OCI-LY1 (cell line): ENCODE data around the gene MT4.

Experiments
- H2AFZ ChIP-seq: fragments of 200-600 bp; sonication (generic), shearing (Covaris generic); 2 replicates; pipeline ENCODE4 v1.6.0; 2014; ENCODE audit warnings: antibody characterized with exemption, mild to moderate bottlenecking, low read length
- H3F3A ChIP-seq: fragments of 200-600 bp; sonication (generic), shearing (Covaris generic); 2 replicates; pipeline ENCODE4 v1.6.0; 2014; ENCODE audit warnings: mild to moderate bottlenecking, antibody characterized with exemption, low read length, moderate library complexity; ENCODE audit not compliant: insufficient read depth
- H3K27ac ChIP-seq: fragments of 200-600 bp; sonication (generic); 2 replicates; pipeline ENCODE4 v1.5.1; 2014; ENCODE audit warnings: low read length, mixed run types, mild to moderate bottlenecking, low read depth; ENCODE audit not compliant: poor library complexity, severe bottlenecking
- H3K27me3 ChIP-seq: fragments of 200-600 bp; sonication (generic); 2 replicates; pipeline ENCODE4 v1.6.0; 2014; ENCODE audit warnings: antibody characterized with exemption, mild to moderate bottlenecking, low read length, moderate library complexity; ENCODE audit not compliant: insufficient read depth
- H3K36me3 ChIP-seq: fragments of 200-600 bp; sonication (generic); 2 replicates; pipeline ENCODE4 v1.6.1; 2014; ENCODE audit warnings: mild to moderate bottlenecking, antibody characterized with exemption, low read length, moderate library complexity, mixed read lengths; ENCODE audit not compliant: insufficient read depth
- H3K4me1 ChIP-seq: fragments of 200-600 bp; sonication (generic); 2 replicates; pipeline ENCODE4 v1.5.1; 2014; ENCODE audit warnings: mild to moderate bottlenecking, low read length, moderate library complexity; ENCODE audit not compliant: insufficient read depth, severe bottlenecking
- H3K4me2 ChIP-seq: fragments of 200-600 bp; sonication (generic), shearing (Covaris generic); 2 replicates; pipeline ENCODE4 v1.6.1; 2014; ENCODE audit warnings: low read length
- H3K4me3 ChIP-seq: fragments of 200-600 bp; sonication (generic); 2 replicates; pipeline ENCODE4 v1.5.1; 2014; ENCODE audit warnings: low read length, low read depth, mild to moderate bottlenecking, mixed read lengths; ENCODE audit not compliant: poor library complexity, severe bottlenecking
- H3K79me2 ChIP-seq: fragments of 200-600 bp; shearing (Covaris generic); 2 replicates; pipeline ENCODE4 v1.6.1; 2016; ENCODE audit warnings: mixed run types, low read length, mixed read lengths; ENCODE audit not compliant: insufficient read depth
- H3K9ac ChIP-seq: fragments of 200-600 bp; sonication (generic), shearing (Covaris generic); 2 replicates; pipeline ENCODE4 v1.6.1; 2014; ENCODE audit warnings: mild to moderate bottlenecking, low read length, mixed read lengths
- H3K9me2 ChIP-seq: fragments of 200-600 bp; sonication (generic), shearing (Covaris generic); 2 replicates; pipeline ENCODE4 v1.6.1; 2014; ENCODE audit warnings: low read depth, mild to moderate bottlenecking, low read length, mixed read lengths
- H3K9me3 ChIP-seq: fragments of 200-600 bp; shearing (Covaris generic); 2 replicates; pipeline ENCODE4 v1.6.1; 2014; ENCODE audit warnings: low read length, mixed read lengths
- H4K20me1 ChIP-seq: fragments of 200-600 bp; sonication (generic), shearing (Covaris generic); 2 replicates; pipeline ENCODE4 v1.6.0; 2016; ENCODE audit warnings: mild to moderate bottlenecking, low read length; ENCODE audit not compliant: insufficient read depth
- CTCF ChIP-seq: fragments of 200-600 bp; sonication (generic), shearing (Covaris generic); IDR thresholded peaks from 2 replicates; pipeline ENCODE4 v1.5.1; 2017; ENCODE audit warnings: mild to moderate bottlenecking, antibody characterized with exemption, low read length, moderate library complexity, mixed read lengths
- EZH2 ChIP-seq: fragments of 200-600 bp; sonication (generic), shearing (Covaris generic); IDR thresholded peaks from 2 replicates; pipeline ENCODE4 v1.8.0; 2017; ENCODE audit warnings: borderline replicate concordance, mixed run types, mild to moderate bottlenecking, antibody characterized with exemption, low read length, moderate library complexity, mixed read lengths

The MT4 gene

GRCh38 chr16:56564793-56565477 lies at the start of gene MT4:
MT4 (plus strand) TSS chr16:56565073; CDS start chr16:56565129, 56 bp downstream.
- H3K4me2 ChIP-seq, result no peak within 1 kb of the TSS
- no peak within 1 kb of the TSS for H2AFZ ChIP-seq
- no peak within 1 kb of the TSS for H3K4me3 ChIP-seq
- no peaks in the 10 kb centered on the region for H3K79me2 ChIP-seq
- TF ChIP-seq EZH2, result no peak
- TF ChIP-seq CTCF, result no peak
- no peaks in the 10 kb centered on the region for H4K20me1 ChIP-seq
- H3F3A ChIP-seq, result no peaks in the 10 kb centered on the region
- no peaks in the 10 kb centered on the region for H3K9me3 ChIP-seq
- no peaks in the 10 kb centered on the region for H3K9me2 ChIP-seq
- H3K36me3 ChIP-seq, result no peaks in the 10 kb centered on the region
- H3K4me1 ChIP-seq, result no peaks in the 10 kb centered on the region
- H3K27me3 ChIP-seq, result no peaks in the 10 kb centered on the region
- H3K27ac ChIP-seq, result no peak within 1 kb of the TSS
- no peak within 1 kb of the TSS for H3K9ac ChIP-seq

- Histone ChIP-seq H3K4me2 (no peak overlapping the region), H3K4me3 (no peak overlapping the region), H3K27me3 (no peaks in the 10 kb centered on the region), H3K9me3 (no peaks in the 10 kb centered on the region), H3F3A (no peaks in the 10 kb centered on the region), H3K9me2 (no peaks in the 10 kb centered on the region), H3K79me2 (no peaks in the 10 kb centered on the region), H4K20me1 (no peaks in the 10 kb centered on the region), H3K9ac (no peak overlapping the region), H3K4me1 (peaks cover 15% of the 10 kb centered on the region), H2AFZ (no peak overlapping the region), H3K36me3 (no peaks in the 10 kb centered on the region; the same call in 1 of the 2 replicates), H3K27ac (no peak overlapping the region)
- no peak for TF ChIP-seq EZH2
- no peak for TF ChIP-seq CTCF
Measured at GRCh38 chr16:56515665-56516064, 49.2 kb upstream of the MT4 start.

- Histone ChIP-seq H3K4me3 (no peak overlapping the region), H3K27me3 (no peaks in the 10 kb centered on the region), H3K4me2 (no peak overlapping the region), H3K9me3 (no peaks in the 10 kb centered on the region), H3K27ac (no peak overlapping the region), H3K9me2 (no peaks in the 10 kb centered on the region), H3K4me1 (peaks cover 15% of the 10 kb centered on the region), H3K9ac (no peak overlapping the region), H3F3A (no peaks in the 10 kb centered on the region), H2AFZ (no peak overlapping the region), H3K36me3 (no peaks in the 10 kb centered on the region), H4K20me1 (no peaks in the 10 kb centered on the region), H3K79me2 (no peaks in the 10 kb centered on the region)
- TF ChIP-seq EZH2 (no peak), CTCF (no peak)
Measured at GRCh38 chr16:56517206-56517605, 47.7 kb upstream of the MT4 start.
